ENCODE measurements around the gene ACSM2B. TPM values are rescaled to one million over a fixed set of nuclear protein-coding genes. Genes with fewer than 3 reads are reported as not detected.

ACSM2B gene
- total and polyA plus RNA-seq, 10 of the 15 experiments (the other 5 are each of a cell fraction or from before 2014, with no cell fraction given), result not detected

DNA sequence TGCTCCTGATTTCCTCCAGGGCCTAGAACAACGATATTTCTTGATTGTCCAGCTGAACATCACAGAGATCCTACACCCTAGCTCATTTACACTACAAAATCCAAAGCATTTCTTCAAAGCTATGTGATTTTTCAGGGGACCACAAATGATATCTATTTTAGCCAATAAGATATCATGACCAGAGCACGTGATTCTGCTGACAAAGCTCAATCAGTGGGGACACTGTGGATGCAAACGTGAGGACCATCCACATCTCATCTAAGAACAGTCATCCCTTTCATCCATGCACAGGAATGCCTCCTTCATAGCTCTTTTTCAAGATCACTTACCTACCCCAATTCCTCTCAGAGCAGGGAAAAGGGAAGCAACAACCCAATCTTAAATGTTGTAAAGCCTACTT is 56.9 kb downstream of the ACSM2B start:
- Histone ChIP-seq H3K79me2 (ENCODE audit: control insufficient read depth, insufficient read depth, low read length) (no peaks in the 10 kb centered on the region), H3K4me2 (ENCODE audit: control insufficient read depth, insufficient read depth) (no peak overlapping the region), H3K9ac (ENCODE audit: control insufficient read depth, insufficient read depth, low read length) (no peak overlapping the region), H3K36me3 (ENCODE audit: control insufficient read depth in 2 of 2, insufficient read depth in 2 of 2, low read length in 1 of 2) (no peaks in the 10 kb centered on the region), H3K27ac (ENCODE audit: control insufficient read depth, insufficient read depth) (no peak overlapping the region), H2AFZ (ENCODE audit: control insufficient read depth, low read depth, low read length) (no peak overlapping the region), H3K27me3 (replicated peaks in 1 of 2; ENCODE audit: control insufficient read depth in 2 of 2, insufficient read depth in 2 of 2, low read length in 1 of 2) (no peaks in the 10 kb centered on the region; a peak in 1 of 4 replicates), H3K4me1 (ENCODE audit: control insufficient read depth, insufficient read depth, low read length) (no peaks in the 10 kb centered on the region), H4K20me1 (ENCODE audit: control insufficient read depth, insufficient read depth) (no peaks in the 10 kb centered on the region), H3K4me3 (no peak overlapping the region), H3K9me3 (replicated peaks; ENCODE audit: control insufficient read depth, insufficient read depth, low read length) (no peaks in the 10 kb centered on the region)
- ATAC-seq (no peak), DNase-seq (ENCODE audit: low read depth, low spot score) (no peak), FAIRE-seq (no peak)
- POLR2A ChIA-PET, result no interaction called here
- no TSS peak for BruUV-seq (replicated peaks)
- TF ChIP-seq HSF1 (IDR thresholded peaks at IDR 0.05; ENCODE audit: low read depth, low read length) (no peak), YBX1 (IDR thresholded peaks at IDR 0.05) (no peak), NFXL1 (IDR thresholded peaks at IDR 0.05; ENCODE audit: borderline replicate concordance) (no peak), TCF3 (IDR thresholded peaks at IDR 0.05; ENCODE audit: borderline replicate concordance, insufficient read depth, low read depth, low read length) (no peak), BHLHE40 (IDR thresholded peaks at IDR 0.05; ENCODE audit: borderline replicate concordance in 1 of 2, low read depth in 2 of 2, low read length in 1 of 2) (no peak), NR2F1 (conservative IDR thresholded peaks at IDR 0.05) (no peak), HDAC6 (IDR thresholded peaks at IDR 0.05; ENCODE audit: unreplicated experiment) (no peak), PAX8 (IDR thresholded peaks at IDR 0.05) (no peak), ZNF622 (IDR thresholded peaks at IDR 0.05) (no peak), SKIL (IDR thresholded peaks at IDR 0.05; ENCODE audit: low read depth, poor library complexity, severe bottlenecking) (no peak), IKZF1 (conservative IDR thresholded peaks at IDR 0.05) (no peak), CREB1 (IDR thresholded peaks at IDR 0.05; ENCODE audit: low read depth) (no peak), ELK1 (IDR thresholded peaks at IDR 0.05; ENCODE audit: low read depth, low read length) (no peak), RCOR1 (conservative IDR thresholded peaks at IDR 0.05; ENCODE audit: low read depth, low read length) (no peak), NFYB (IDR thresholded peaks at IDR 0.05; ENCODE audit: insufficient read depth, low read depth, low read length) (no peak)
- RAD21 ChIA-PET (ENCODE audit: unreplicated experiment), result no interaction called here
- WGBS (ENCODE audit: insufficient coverage, insufficient replicate concordance, low lambda C conversion rate, missing lambda C conversion rate), result 1% methylated on average over 3 of the region's 3 CpGs
- intact Hi-C loops (cut with micrococcal nuclease; ENCODE audit: unreplicated experiment) (no loop called here), in situ Hi-C loops (cut with MboI) (no loop called here)
- CTCF ChIA-PET, result interaction anchor here (0.9 kb wide), 1 partner anchor 8 kb away, joined by 3 read pairs; no protein-coding TSS in a partner anchor
- SMC1A ChIA-PET (ENCODE audit: uncharacterized antibody, unreplicated experiment), result interaction anchor here (0.6 kb wide), 1 partner anchor 1494 kb away, joined by 4 read pairs; no protein-coding TSS in a partner anchor

All from GM12878 (cell line).